Astrocyte of the cerebellum (primary cell): ENCODE results near the gene EREG.

Experiments
- DNase-seq: peaks from one replicate; pipeline ENCODE4 v3.0.0-alpha.2; 2011; ENCODE audit warnings: low read depth
- H3K4me3 ChIP-seq: 2 replicates; pipeline ENCODE4 v1.5.1; 2011; ENCODE audit warnings: mild to moderate bottlenecking, low read depth, low read length, moderate library complexity
- CTCF ChIP-seq: IDR thresholded peaks from 2 replicates; pipeline ENCODE4 v1.5.1; 2012; ENCODE audit warnings: low read length, low read depth, moderate library complexity, mild to moderate bottlenecking; ENCODE audit errors: missing control alignments
- in situ Hi-C: cut with HindIII; loops from 2 replicates; pipeline ENCODE4 v1.10.0; 2017; ENCODE audit warnings: low sequenced_read_pairs

Gene EREG

GRCh38 chr4:74377714-74378113, 12.8 kb downstream of the EREG start:
- no peak for TF ChIP-seq CTCF
- DNase-seq = no peak
- in situ Hi-C loops = loop anchor here (25.0 kb wide), 1 partner anchor 260 kb away; no protein-coding TSS in a partner anchor
- H3K4me3 ChIP-seq = no peak overlapping the region

DNA sequence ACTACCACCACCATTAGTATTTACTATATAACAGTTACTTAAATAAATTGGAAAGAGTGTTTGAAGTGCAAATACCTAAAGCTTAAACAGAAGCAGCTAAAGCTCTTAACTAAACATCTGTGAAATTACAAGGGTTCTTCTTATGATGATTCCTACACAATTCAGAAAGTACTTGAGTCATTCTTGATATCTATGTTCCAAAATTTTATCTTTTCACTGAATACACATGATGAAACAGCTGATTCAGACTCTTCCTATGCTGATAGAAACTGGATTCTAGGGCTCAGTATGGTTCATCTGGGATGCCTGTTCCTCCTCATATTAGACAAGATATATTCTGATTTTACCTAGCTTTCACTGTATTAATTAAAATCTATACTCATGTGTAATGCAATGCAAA, 13.6 kb downstream of the EREG start:
- no peak overlapping the region for H3K4me3 ChIP-seq
- no peak for TF ChIP-seq CTCF
- no peak for DNase-seq
- in situ Hi-C loops = loop anchor here (25.0 kb wide), 1 partner anchor 259 kb away; no protein-coding TSS in a partner anchor

DNA sequence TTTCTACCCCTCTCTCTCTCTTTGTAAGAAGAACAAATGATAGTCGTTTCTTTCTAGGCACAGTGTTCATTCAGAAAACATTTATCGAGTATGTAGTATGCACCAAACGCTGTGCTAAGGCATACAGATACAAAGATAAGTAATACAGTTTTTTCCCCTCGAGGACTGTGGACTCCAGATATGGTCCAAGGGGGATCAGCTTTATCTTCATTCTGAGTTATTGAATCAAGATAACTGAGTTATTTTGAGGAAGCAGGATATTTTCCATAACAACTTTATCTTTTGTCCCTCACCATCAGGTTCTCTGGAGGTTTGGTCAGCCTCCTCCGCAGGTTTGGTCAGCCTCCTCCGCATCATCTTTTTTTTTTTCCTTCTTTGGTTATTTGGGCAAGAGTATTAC, 15.0 kb downstream of the EREG start:
- no peak for TF ChIP-seq CTCF
- no peak for DNase-seq
- in situ Hi-C loops = loop anchor here (25.0 kb wide), 1 partner anchor 257 kb away; no protein-coding TSS in a partner anchor
- H3K4me3 ChIP-seq = no peak overlapping the region

- TF ChIP-seq CTCF = no peak
- in situ Hi-C loops = loop anchor here (25.0 kb wide), 1 partner anchor 252 kb away; no protein-coding TSS in a partner anchor
- DNase-seq = no peak
- no peak overlapping the region for H3K4me3 ChIP-seq
Observed at GRCh38 chr4:74385386-74385785, 20.4 kb downstream of the EREG start.

DNA sequence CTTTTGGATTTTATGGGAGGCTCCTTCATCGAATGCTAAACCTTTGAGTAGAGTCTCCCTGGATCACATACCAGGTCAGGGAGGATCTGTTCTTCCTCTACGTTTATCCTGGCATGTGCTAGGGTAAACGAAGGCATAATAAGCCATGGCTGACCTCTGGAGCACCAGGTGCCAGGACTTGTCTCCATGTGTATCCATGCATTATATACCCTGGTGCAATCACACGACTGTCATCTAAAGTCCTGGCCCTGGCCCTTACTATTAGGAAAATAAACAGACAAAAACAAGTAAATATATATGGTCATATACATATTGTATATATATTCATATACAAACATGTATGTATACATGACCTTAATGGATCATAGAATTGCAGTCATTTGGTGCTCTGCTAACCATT, 21.2 kb downstream of the EREG start:
- in situ Hi-C loops = loop anchor here (25.0 kb wide), 1 partner anchor 251 kb away; no protein-coding TSS in a partner anchor
- H3K4me3 ChIP-seq = no peak overlapping the region
- TF ChIP-seq CTCF = no peak
- DNase-seq = no peak

- DNase-seq = no peak
- in situ Hi-C loops = loop anchor here (25.0 kb wide), 1 partner anchor 250 kb away; no protein-coding TSS in a partner anchor
Observed at GRCh38 chr4:74387790-74388189, 22.8 kb downstream of the EREG start.

More at GRCh38 chr4:74387790-74388189, 22.8 kb downstream of the EREG start:
- no peak overlapping the region for H3K4me3 ChIP-seq
- TF ChIP-seq CTCF = no peak
